ENCODE data around the gene CHL1.
"Not testable (repeated sequence)": the region's sequence is repeated elsewhere in the genome, so short reads cannot be mapped to it uniquely, and the experiment has no call there.

CHL1 gene

GRCh38 chr3:362681-363338, 166.2 kb downstream of the CHL1 start:
- no peak for DNase-seq
- intact Hi-C loops (cut with DNase I): no loop called here

DNA sequence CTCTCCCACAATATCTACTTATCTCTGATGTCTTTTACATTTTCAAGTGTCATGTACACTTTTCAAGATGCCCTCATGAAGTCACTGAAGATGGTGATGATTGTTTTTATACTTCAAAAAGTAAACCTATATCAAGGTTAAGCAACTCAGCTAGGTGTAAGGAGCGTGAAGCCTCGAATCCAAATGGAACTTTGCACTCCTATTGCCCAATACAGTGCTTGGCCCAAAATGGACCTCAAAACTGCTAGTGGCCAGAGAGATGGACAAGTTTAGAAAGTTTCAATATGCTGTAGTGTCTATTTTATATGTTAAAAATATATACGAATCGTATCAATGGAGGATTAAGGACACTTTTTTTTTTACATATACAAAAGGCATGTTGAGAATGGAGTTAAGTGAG, 167.7 kb downstream of the CHL1 start:
- no peak for DNase-seq
- intact Hi-C loops (cut with DNase I): no loop called here

GRCh38 chr3:365268-365667, 168.7 kb downstream of the CHL1 start:
- intact Hi-C loops (cut with DNase I): no loop called here
- DNase-seq: no peak

DNA sequence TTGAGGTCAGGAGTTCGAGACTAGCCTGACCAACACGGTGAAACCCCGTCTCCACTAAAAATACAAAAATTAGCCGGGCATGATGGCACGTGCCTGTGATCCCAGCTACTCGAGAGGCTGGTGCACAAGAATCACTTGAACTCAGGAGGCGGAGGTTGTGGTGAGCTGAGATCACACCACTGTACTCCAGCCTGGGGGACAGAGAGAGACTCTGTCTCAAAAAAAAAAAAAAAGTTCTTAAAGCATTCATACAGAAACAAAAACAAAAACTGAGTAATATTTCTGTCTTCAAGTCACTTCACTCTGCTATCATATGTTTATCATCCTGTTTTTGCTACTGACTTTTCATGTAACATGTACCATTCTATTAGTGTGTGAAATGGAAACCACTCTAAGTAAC, 169.7 kb downstream of the CHL1 start:
- DNase-seq; intact Hi-C loops (cut with DNase I): not testable (repeated sequence)

DNA sequence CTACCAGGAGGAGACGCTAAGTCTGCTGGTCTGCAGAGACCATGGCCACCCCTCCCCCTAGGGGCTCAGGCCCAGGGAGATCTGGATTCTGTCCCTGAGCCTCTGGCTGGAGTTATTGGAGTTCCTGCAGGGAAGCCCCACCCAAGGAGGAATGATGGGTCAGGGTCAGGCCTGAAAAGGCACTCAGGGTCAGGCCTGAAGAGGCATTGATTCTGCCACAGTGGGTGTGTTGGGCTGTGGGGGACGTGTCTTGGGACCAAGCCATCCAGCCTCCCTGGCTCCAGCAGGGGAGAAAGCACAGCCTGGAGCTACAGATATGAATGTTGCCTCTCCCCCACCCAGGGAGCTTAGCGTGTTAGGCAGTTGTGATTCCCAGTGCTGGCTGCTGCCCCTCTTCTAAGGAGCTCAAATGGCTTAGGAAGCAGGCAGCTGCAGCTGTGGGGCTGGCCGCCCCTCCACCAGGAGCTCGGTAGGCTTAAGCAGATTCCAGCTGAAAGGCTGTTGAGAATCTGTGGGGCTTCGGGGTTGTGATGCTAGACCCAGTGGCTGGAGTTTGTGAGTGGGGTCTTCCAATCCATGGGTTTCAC, 176.7 kb downstream of the CHL1 start:
- intact Hi-C loops (cut with DNase I): no loop called here
- no peak for DNase-seq

- intact Hi-C loops (cut with DNase I): no loop called here
- DNase-seq: no peak
Measured at GRCh38 chr3:374459-374858, 177.9 kb downstream of the CHL1 start.

GRCh38 chr3:377158-377561, 180.6 kb downstream of the CHL1 start:
- intact Hi-C loops (cut with DNase I): no loop called here
- no peak for DNase-seq

GRCh38 chr3:380801-381200, 184.2 kb downstream of the CHL1 start:
- intact Hi-C loops (cut with DNase I): no loop called here
- no peak for DNase-seq

DNA sequence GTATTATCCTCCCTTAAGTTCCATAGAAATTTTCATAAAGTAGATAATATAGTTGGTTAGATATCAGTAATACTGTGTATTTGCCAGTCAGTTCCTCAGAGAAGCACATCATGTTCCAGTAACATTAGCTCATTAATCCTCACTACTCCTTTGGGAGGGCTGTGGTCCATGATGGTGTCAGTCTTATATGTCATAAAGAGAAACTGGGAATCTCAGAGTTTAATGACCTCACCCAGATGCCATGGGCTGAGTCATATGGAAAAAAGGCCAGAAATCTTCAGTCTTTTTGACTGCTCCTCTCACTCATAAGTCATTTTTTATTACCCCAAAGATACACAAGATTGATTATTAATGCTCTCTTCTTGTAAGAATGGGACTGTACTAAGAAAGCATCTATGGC, 188.6 kb downstream of the CHL1 start:
- intact Hi-C loops (cut with DNase I): no loop called here
- no peak for DNase-seq

DNA sequence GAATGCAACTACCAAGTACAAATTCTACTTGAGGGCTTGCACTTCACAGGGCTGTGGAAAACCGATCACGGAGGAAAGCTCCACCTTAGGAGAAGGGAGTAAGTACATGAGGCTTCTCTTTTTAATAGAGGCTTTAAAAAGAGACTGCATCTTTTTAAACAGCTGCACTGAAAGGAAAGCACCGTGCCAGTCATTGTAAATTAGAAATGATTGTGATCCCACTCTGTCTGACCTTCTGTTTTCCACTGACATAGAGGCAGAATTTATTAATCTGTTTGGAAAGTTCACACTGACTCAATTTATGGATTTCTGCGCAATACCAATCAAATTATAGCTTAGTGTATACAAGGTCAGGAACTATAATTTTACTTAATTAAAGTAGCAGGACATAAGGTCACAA, 198.2 kb downstream of the CHL1 start:
- intact Hi-C loops (cut with DNase I): no loop called here
- no peak for DNase-seq

DNA sequence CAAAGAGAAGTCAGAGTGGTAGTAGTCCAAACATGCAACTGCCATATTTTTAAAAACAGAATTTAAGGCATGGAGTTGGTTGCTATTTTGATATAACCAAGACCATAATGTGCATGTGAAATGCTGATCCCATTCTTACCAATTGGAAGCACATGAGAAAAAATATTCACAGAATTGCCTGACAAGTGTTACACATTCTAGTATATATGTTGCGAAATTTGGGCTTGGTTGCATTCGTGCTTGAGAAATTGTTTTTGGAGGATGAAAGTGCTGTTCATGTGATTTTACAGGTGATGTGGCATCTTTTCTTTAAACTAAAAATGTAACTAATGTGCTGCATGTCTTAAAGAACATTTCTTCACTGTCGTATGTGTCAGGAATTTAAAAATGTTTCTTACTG, 199.7 kb downstream of the CHL1 start:
- no peak for DNase-seq
- intact Hi-C loops (cut with DNase I): no loop called here

GRCh38 chr3:399647-400046, 203.1 kb downstream of the CHL1 start:
- DNase-seq: no peak
- intact Hi-C loops (cut with DNase I): no loop called here

- intact Hi-C loops (cut with DNase I): no loop called here
- no peak for DNase-seq
Measured at GRCh38 chr3:403826-404225, 207.3 kb downstream of the CHL1 start.

- intact Hi-C loops (cut with DNase I): no loop called here
- DNase-seq: no peak
Measured at GRCh38 chr3:409011-409410, 212.4 kb downstream of the CHL1 start.

- no peak for DNase-seq
Measured at GRCh38 chr3:411226-411625, 214.7 kb downstream of the CHL1 start.

GRCh38 chr3:414063-414462, 217.5 kb downstream of the CHL1 start:
- no peak for DNase-seq
- intact Hi-C loops (cut with DNase I): no loop called here

More at GRCh38 chr3:411226-411625, 214.7 kb downstream of the CHL1 start:
- intact Hi-C loops (cut with DNase I): no loop called here

DNA sequence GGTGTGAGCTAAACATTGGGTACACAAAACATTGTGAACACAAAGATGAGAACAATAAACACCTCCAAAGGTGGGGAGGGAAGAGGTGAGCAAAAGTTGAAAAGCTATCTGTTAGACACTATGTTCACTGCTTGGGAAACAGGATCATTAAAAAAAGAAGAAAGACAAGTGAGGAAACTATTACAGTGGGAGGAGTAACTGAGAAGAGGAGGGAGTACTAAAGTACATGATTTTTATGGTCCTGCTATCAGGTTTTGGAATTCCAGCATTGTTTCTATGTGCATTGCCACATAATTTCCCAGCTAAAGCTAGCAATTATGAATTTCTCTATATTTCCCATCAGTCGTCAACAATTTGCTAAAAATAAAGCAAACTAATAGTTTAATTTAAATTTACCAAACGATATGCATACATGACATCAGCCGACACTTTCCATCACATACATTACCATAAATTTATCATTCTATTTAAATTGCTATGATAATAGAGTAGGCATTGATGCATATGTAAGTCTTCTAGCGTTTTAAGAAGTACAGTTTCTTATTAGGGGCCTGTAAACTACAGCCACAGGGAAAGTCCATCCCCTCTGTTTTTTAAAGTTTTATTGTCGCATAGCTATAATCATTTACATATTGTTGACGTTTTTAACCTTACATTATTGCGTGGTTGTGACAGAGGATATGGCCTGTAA, 221.8 kb downstream of the CHL1 start:
- intact Hi-C loops (cut with DNase I): no loop called here
- no peak for DNase-seq

DNA sequence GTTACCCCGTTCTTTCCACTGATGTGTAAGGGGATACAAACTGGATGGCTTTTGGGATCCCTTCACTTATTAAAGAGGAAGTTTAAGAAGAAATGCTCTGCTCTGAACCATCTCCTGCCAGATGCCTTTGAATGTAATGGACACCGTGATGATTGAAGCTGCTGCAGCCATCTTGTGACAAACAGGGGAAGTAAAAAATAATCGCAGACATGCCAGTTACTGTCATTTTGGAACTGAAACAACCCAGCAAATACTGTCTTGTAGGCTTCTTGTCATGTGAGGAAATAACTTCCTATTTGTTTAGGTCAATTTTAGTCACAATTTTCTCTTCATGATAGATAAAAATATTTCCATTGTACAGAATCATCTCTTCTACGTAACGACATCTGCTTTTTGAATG, 224.0 kb downstream of the CHL1 start:
- DNase-seq: no peak
- intact Hi-C loops (cut with DNase I): no loop called here

DNA sequence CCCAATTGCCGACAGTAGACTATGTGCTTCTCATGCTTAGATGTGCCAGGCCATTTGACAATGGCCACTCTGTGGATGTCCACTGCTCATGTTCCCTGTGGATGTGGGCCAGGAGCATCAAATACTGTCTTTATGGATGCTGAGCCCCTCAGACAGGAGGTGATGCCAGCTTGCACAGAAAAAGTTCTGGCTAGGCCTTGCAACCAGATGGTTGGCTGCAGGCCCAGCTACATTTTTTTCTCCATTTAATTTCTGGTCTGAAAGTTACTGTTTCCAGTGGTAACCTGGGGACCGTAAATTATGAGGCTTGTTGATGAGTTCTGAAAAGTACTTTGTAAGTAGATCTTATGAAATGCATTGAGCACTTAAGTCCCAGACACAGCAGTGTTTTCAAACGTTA, 228.5 kb downstream of the CHL1 start:
- peak in 37 of 42 donors; percentile 1 to 69 (median 28) for DNase-seq
- intact Hi-C loops (cut with DNase I): no loop called here

- no peak for DNase-seq
Measured at GRCh38 chr3:426072-426471, 229.5 kb downstream of the CHL1 start.

GRCh38 chr3:427128-427527, 230.6 kb downstream of the CHL1 start:
- no peak for DNase-seq
- intact Hi-C loops (cut with DNase I): no loop called here

More at GRCh38 chr3:426072-426471, 229.5 kb downstream of the CHL1 start:
- intact Hi-C loops (cut with DNase I): no loop called here
